Measurements from ENCODE around the gene SPN. TPM values are rescaled to one million over a fixed set of nuclear protein-coding genes. Genes with fewer than 3 reads are reported as not detected.
"Not testable (repeated sequence)": the region's sequence is repeated elsewhere in the genome, so short reads cannot be mapped to it uniquely, and the experiment has no call there.

The SPN gene
- total RNA-seq, 2 experiments from 2014 or later, result 45.7 to 48.3 TPM

DNA sequence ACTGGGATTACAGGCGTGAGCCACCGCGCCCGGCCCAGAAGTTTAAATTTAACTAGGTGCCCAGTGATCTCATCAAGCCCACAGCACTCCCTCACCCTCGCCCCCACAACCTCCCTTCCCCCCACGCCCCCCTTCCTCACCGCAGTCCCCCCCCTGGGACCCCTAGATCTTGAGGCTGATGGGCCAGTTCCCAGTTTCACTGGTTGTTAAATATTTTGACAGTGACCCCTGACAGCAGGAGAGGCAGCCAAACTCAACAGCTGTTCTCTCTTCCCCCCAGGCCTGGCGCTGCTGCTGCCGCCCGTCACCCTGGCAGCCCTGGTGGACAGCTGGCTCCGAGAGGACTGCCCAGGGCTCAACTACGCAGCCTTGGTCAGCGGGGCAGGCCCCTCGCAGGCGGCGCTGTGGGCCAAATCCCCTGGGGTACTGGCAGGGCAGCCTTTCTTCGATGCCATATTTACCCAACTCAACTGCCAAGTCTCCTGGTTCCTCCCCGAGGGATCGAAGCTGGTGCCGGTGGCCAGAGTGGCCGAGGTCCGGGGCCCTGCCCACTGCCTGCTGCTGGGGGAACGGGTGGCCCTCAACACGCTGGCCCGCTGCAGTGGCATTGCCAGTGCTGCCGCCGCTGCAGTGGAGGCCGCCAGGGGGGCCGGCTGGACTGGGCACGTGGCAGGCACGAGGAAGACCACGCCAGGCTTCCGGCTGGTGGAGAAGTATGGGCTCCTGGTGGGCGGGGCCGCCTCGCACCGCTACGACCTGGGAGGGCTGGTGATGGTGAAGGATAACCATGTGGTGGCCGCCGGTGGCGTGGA, 31.5 kb downstream of the SPN start:
- Histone ChIP-seq H3K36me3 (ENCODE audit: insufficient read depth, low read length) (no peaks in the 10 kb centered on the region), H3K27ac (ENCODE audit: low read depth in 1 of 2, low read length in 2 of 2) (no peak overlapping the region), H3K4me3 (ENCODE audit: low read length) (no peak overlapping the region), H3K4me1 (ENCODE audit: insufficient read depth, low read length) (peaks cover 7% of the 10 kb centered on the region), H3K9me3 (ENCODE audit: control insufficient read depth in 1 of 2, insufficient read depth in 1 of 2, low read length in 2 of 2) (no peaks in the 10 kb centered on the region), H3K27me3 (ENCODE audit: control insufficient read depth in 1 of 2, insufficient read depth in 2 of 2, low read length in 2 of 2) (no peaks in the 10 kb centered on the region)
- Mint-ChIP-seq H3K4me3 (no peak overlapping the region), H3K4me1 (ENCODE audit: low read depth) (peaks cover 11% of the 10 kb centered on the region), H3K27me3 (no peaks in the 10 kb centered on the region), H3K9me3 (no peaks in the 10 kb centered on the region), H3K27ac (no peak overlapping the region), H3K36me3 (ENCODE audit: low read depth) (no peaks in the 10 kb centered on the region)
- TF ChIP-seq, protein P1, sequence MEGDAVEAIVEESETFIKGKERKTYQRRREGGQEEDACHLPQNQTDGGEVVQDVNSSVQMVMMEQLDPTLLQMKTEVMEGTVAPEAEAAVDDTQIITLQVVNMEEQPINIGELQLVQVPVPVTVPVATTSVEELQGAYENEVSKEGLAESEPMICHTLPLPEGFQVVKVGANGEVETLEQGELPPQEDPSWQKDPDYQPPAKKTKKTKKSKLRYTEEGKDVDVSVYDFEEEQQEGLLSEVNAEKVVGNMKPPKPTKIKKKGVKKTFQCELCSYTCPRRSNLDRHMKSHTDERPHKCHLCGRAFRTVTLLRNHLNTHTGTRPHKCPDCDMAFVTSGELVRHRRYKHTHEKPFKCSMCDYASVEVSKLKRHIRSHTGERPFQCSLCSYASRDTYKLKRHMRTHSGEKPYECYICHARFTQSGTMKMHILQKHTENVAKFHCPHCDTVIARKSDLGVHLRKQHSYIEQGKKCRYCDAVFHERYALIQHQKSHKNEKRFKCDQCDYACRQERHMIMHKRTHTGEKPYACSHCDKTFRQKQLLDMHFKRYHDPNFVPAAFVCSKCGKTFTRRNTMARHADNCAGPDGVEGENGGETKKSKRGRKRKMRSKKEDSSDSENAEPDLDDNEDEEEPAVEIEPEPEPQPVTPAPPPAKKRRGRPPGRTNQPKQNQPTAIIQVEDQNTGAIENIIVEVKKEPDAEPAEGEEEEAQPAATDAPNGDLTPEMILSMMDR (IDR thresholded peaks at IDR 0.05), result no peak
- ChIA-PET POLR2A (no interaction called here), CTCF (no interaction called here)
- DNase-seq, result no peak
- ATAC-seq (ENCODE audit: poor library complexity), result no peak
- intact Hi-C loops (cut with DNase I, micrococcal nuclease), result no loop called here

DNA sequence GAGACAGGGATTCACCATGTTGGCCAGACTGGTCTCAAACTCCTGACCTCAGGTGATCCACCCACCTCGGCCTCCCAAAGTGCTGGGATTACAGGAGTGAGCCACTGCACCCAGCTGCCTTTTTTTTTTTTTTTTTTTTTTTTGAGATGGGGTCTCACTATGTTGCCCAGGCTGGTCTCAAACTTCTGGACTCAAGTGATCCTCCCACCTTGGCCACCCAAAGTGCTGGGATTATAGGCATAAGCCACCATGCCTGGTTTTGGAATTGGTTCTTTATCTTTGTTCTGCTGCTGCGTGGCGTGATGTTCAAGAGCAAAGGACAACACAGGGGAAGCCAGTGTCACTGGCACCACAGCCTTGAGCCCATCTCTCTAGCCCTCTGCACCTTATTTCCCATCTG, 32.6 kb downstream of the SPN start:
- H3K27ac Mint-ChIP-seq, result not testable (repeated sequence)
- peaks cover 16% of the 10 kb centered on the region for H3K4me1 Mint-ChIP-seq (ENCODE audit: low read depth)
- CTCF ChIA-PET, result interaction anchor here (1.1 kb wide), 1 partner anchor 94 kb away, joined by 3 read pairs; the partner anchor contains the start of gene KIF22

DNA sequence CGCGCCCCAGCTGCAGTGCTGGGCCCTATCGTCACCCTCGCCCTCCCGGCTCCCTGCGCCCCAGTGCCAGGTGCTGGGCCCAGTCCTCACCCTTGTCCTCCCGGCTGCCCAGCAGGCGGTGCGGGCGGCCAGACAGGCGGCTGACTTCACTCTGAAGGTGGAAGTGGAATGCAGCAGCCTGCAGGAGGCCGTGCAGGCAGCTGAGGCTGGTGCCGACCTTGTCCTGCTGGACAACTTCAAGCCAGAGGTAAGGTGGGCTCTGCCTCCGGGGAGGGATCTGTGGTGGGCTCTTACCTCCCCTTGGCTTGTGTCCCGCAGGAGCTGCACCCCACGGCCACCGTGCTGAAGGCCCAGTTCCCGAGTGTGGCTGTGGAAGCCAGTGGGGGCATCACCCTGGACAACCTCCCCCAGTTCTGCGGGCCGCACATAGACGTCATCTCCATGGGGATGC, 33.9 kb downstream of the SPN start:
- no peaks in the 10 kb centered on the region for H3K27me3 ChIP-seq (ENCODE audit: control insufficient read depth in 1 of 2, insufficient read depth in 2 of 2, low read length in 2 of 2)
- H3K4me3 ChIP-seq (ENCODE audit: low read length), result no peak overlapping the region
- TF ChIP-seq, protein P1 (IDR thresholded peaks at IDR 0.05), result no peak
- CTCF ChIA-PET, result interaction anchor here (0.6 to 1.1 kb wide), 3 partner anchors 42 to 152 kb away, joined by 3 read pairs; partner anchors contain the start of gene KIF22
- H3K4me1 Mint-ChIP-seq (ENCODE audit: low read depth), result peaks cover 22% of the 10 kb centered on the region
- no peak overlapping the region for H3K27ac Mint-ChIP-seq
- H3K9me3 ChIP-seq (ENCODE audit: control insufficient read depth in 1 of 2, insufficient read depth in 1 of 2, low read length in 2 of 2), result no peaks in the 10 kb centered on the region
- no peaks in the 10 kb centered on the region for H3K27me3 Mint-ChIP-seq
- no peaks in the 10 kb centered on the region for H3K36me3 ChIP-seq (ENCODE audit: insufficient read depth, low read length)
- DNase-seq (no peak), ATAC-seq (ENCODE audit: poor library complexity) (no peak)
- H3K36me3 Mint-ChIP-seq (ENCODE audit: low read depth), result no peaks in the 10 kb centered on the region
- POLR2A ChIA-PET, result interaction anchor here (0.5 kb wide), 1 partner anchor 36 kb away, joined by 3 read pairs; no protein-coding TSS in a partner anchor
- no peak overlapping the region for H3K27ac ChIP-seq (ENCODE audit: low read depth in 1 of 2, low read length in 2 of 2)
- no peak overlapping the region for H3K4me3 Mint-ChIP-seq
- H3K9me3 Mint-ChIP-seq, result no peaks in the 10 kb centered on the region
- intact Hi-C loops (cut with DNase I, micrococcal nuclease), result no loop called here
- H3K4me1 ChIP-seq (ENCODE audit: insufficient read depth, low read length), result peaks cover 20% of the 10 kb centered on the region

More for the DNA sequence above, 32.6 kb downstream of the SPN start:
- H3K27me3 ChIP-seq (ENCODE audit: control insufficient read depth in 1 of 2, insufficient read depth in 2 of 2, low read length in 2 of 2); H3K4me3 Mint-ChIP-seq; H3K27ac ChIP-seq (ENCODE audit: low read depth in 1 of 2, low read length in 2 of 2); ATAC-seq (ENCODE audit: poor library complexity); H3K9me3 Mint-ChIP-seq; H3K36me3 ChIP-seq (ENCODE audit: insufficient read depth, low read length); POLR2A ChIA-PET; intact Hi-C loops (cut with DNase I, micrococcal nuclease); H3K27me3 Mint-ChIP-seq; H3K36me3 Mint-ChIP-seq (ENCODE audit: low read depth); DNase-seq; H3K9me3 ChIP-seq (ENCODE audit: control insufficient read depth in 1 of 2, insufficient read depth in 1 of 2, low read length in 2 of 2); H3K4me3 ChIP-seq (ENCODE audit: low read length): not testable (repeated sequence)
- peaks cover 13% of the 10 kb centered on the region for H3K4me1 ChIP-seq (ENCODE audit: insufficient read depth, low read length)
